Neuron (in vitro differentiated cells): ENCODE results near the gene RMND5B.

Source experiments
- H2AFZ ChIP-seq: one replicate; pipeline ENCODE4 v1.6.1; 2013; ENCODE audit warnings: low read depth, mild to moderate bottlenecking, inconsistent platforms, low read length, moderate library complexity
- H3K27me3 ChIP-seq: one replicate; pipeline ENCODE4 v1.6.1; 2013; ENCODE audit warnings: low read length; ENCODE audit not compliant: insufficient read depth
- H3K36me3 ChIP-seq: one replicate; pipeline ENCODE4 v1.6.1; 2013; ENCODE audit warnings: low read length; ENCODE audit not compliant: insufficient read depth
- H3K4me1 ChIP-seq: one replicate; pipeline ENCODE4 v1.6.1; 2013; ENCODE audit warnings: low read length; ENCODE audit not compliant: insufficient read depth
- H3K4me3 ChIP-seq: 2 replicates; pipeline ENCODE4 v1.5.1; 2013; ENCODE audit warnings: mild to moderate bottlenecking, low read length, moderate library complexity
- H3K9me3 ChIP-seq: one replicate; pipeline ENCODE4 v1.6.1; 2013; ENCODE audit warnings: low read length

The RMND5B gene

DNA sequence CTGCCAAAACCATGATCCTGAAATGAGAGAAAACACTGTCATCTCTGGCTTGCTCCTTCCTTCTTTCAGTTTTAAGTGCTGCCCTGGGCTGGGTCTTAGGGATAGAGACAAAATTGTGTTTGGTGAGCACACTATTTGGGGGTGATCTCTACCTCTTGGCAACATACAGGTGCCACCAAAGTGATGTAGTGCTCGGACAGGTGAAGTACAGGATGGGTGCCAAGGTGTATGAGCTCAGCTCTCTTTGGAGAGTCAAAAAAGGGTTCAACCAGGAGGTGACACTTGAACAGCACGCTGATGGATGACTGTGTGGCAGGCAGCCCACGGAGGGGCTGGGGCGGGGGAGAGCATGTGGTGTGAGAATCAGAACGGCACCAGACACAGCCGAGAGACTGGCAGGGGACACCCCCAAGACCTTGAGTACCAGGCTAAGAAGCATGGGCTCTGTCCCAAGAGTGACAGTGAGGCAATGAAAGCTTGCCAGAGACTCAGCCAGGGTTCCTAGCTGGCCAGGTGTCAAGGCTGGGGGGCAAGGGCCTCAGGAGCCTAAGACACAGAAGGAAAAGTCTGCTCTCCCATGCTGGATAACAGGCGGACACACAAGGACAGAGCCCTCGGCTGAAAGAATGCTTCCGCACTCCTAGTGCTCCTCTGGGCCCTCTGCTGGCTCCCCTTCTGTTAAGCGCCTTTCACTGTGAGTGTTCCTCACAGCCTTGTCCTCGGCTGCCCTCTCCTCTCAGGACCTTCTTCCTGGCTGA is 20.3 kb downstream of the RMND5B start:
- H3K4me1 ChIP-seq: peaks cover 9% of the 10 kb centered on the region
- H3K4me3 ChIP-seq: no peak overlapping the region
- H3K9me3 ChIP-seq: no peaks in the 10 kb centered on the region
- H2AFZ ChIP-seq: no peak overlapping the region
- H3K27me3 ChIP-seq: no peaks in the 10 kb centered on the region
- peaks cover 54% of the 10 kb centered on the region for H3K36me3 ChIP-seq

GRCh38 chr5:178152491-178153444 is 22.0 kb downstream of the RMND5B start:
- H3K9me3 ChIP-seq: no peaks in the 10 kb centered on the region
- peak overlapping the region; percentile 64 for H2AFZ ChIP-seq
- no peaks in the 10 kb centered on the region for H3K27me3 ChIP-seq
- peaks cover 9% of the 10 kb centered on the region for H3K4me1 ChIP-seq
- peak overlapping the region; percentile 93 for H3K4me3 ChIP-seq
- H3K36me3 ChIP-seq: peaks cover 40% of the 10 kb centered on the region

GRCh38 chr5:178153530-178154340 is 22.9 kb downstream of the RMND5B start, which contains the start of gene NHP2:
NHP2 (minus strand) TSS chr5:178153885; CDS start chr5:178153817, 68 bp downstream.
- Histone ChIP-seq H3K4me1 (peaks cover 9% of the 10 kb centered on the region), H2AFZ (peak within 1 kb of the TSS; percentile 64), H3K9me3 (no peaks in the 10 kb centered on the region), H3K36me3 (peaks cover 30% of the 10 kb centered on the region), H3K27me3 (no peaks in the 10 kb centered on the region), H3K4me3 (peak within 1 kb of the TSS; percentile 93)

DNA sequence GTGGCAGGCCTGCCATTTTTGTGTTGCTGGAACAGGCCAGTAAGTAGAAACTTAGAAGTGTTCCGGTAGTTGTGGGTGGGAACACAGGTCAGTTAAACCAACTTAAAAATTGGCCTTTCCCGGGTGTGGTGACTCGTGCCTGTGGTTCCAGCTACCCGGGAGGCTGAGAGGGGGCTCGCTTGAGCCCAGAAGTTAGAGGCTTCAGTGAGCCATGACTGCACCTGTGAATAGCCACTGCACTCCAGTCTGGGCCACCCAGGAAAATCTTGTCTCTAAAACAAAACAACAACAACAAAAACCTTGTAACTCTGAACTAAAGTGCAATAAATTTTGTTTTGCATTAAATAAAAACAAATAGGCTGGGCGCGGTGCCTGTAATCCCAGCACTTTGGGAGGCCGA is 24.3 kb downstream of the RMND5B start:
- Histone ChIP-seq H3K36me3 (peaks cover 17% of the 10 kb centered on the region), H3K4me1 (peaks cover 9% of the 10 kb centered on the region), H3K9me3 (no peaks in the 10 kb centered on the region), H2AFZ (no peak overlapping the region), H3K27me3 (no peaks in the 10 kb centered on the region), H3K4me3 (no peak overlapping the region)

DNA sequence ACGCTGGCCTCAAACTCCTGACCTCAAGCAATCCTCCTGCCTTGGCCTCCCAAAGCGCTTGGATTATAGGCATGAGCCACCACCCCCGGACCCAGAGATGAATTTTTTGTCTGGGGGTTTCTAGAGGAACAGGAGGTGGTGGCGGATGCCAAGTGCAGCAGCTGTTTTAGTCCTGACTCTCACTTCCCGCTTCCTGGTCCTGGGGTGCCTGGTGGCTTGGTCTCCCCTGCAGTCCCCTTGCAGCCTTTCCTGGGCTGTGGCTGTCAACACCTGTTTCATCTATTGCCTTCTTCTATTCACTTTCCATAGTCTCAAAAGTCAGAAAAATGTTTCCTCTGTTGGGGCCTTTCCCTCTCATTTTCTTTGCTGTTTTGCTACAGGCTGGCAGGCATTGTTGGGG is 29.4 kb downstream of the RMND5B start:
- no peaks in the 10 kb centered on the region for H3K9me3 ChIP-seq
- H3K36me3 ChIP-seq: no peaks in the 10 kb centered on the region
- no peak overlapping the region for H3K4me3 ChIP-seq
- H2AFZ ChIP-seq: no peak overlapping the region
- H3K27me3 ChIP-seq: no peaks in the 10 kb centered on the region
- peaks cover 5% of the 10 kb centered on the region for H3K4me1 ChIP-seq

DNA sequence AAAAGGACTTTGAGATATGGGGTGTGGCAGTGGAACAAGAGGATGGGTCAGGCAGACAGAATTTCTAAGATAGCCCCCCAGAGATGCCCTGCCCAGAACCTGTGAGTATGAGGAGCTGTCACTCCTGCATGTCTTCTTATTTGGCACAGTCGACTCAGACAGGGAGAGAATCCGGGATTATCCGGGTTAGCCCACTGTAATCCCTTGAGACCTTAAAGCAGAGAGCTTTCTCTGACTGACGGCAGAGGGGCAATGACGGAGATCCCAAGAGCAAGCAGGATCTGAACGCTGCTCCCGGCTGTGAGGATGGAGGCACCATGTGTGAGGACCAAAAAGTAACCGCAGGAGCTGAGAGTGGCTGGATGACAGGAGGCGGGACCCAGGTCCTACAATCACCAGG is 31.7 kb downstream of the RMND5B start:
- H3K27me3 ChIP-seq: no peaks in the 10 kb centered on the region
- no peak overlapping the region for H3K4me3 ChIP-seq
- H3K9me3 ChIP-seq: no peaks in the 10 kb centered on the region
- no peaks in the 10 kb centered on the region for H3K36me3 ChIP-seq
- peaks cover 5% of the 10 kb centered on the region for H3K4me1 ChIP-seq
- H2AFZ ChIP-seq: no peak overlapping the region

DNA sequence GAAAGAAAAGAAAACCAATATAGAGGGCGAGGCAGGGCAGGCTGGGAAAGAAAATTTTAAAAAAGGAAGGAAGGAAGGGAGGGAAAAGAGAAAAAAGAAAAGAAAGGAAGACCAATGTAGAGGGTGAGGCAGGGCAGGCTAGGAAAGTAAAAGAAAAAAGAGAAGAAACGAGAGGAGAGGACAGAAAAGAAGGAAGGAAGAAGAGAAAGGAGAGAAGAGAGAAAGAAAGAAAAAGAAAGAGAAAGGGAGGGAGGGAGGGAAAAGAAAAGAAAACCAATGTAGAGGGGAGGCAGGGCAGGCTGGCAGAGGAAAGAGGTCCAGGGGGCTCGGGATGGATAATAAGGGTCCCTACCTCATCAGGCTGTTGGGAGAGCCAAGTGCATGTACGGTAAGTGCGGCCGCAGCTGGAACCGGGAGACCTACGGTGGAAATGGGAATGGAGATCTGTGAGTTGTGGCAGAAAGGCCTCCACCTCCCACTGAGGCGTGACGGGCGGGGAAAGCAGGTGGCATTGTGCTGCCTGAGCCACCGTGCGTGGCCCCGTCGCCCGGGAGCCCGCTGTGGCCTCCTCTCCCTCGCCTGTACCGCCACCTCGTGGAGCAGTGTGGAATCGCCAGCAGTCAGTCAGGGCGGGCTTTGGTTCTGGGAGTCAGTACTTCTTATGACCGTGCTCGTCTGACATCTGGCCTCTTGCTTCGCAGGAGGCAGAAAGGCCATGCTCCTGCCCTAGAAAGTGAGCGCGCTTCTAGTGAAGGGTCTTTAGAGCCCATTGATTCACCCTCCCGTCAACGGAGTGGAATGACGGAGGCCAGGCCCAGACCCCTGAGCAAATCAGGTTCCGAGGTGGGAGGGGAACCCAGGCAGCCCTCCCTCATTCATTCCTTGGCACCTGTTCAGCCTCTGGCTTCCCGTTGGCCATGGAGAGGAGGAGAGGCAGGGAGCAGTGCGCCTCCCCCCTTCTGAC is 33.2 kb downstream of the RMND5B start:
- H3K4me3 ChIP-seq: peak overlapping the region; percentile 26
- H3K4me1 ChIP-seq: peaks cover 5% of the 10 kb centered on the region
- no peaks in the 10 kb centered on the region for H3K9me3 ChIP-seq
- H3K27me3 ChIP-seq: no peaks in the 10 kb centered on the region
- peak overlapping the region; percentile 71 for H2AFZ ChIP-seq
- no peaks in the 10 kb centered on the region for H3K36me3 ChIP-seq

DNA sequence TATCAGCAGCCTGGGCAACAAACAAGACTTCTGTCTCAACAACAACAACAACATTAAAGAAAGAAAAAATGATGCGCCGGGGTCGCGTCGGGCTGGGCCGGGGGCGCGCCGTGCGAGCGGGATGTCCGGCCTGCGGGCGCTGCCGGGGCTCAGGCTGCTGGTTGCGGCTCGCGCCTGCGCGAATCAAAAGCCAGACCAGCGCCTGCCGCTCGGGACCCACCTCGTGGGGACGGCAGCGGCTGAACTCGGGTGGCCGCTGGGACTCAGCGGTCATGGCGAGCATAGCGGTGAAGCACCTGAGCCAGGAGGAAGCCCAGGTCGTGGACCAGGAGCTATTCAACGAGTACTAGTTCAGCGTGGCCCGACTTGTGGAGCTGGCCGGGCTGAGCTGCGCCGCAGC is 34.8 kb downstream of the RMND5B start:
- no peaks in the 10 kb centered on the region for H3K9me3 ChIP-seq
- H3K36me3 ChIP-seq: no peaks in the 10 kb centered on the region
- H3K27me3 ChIP-seq: no peaks in the 10 kb centered on the region
- no peak overlapping the region for H2AFZ ChIP-seq
- H3K4me3 ChIP-seq: no peak overlapping the region
- H3K4me1 ChIP-seq: peaks cover 5% of the 10 kb centered on the region

DNA sequence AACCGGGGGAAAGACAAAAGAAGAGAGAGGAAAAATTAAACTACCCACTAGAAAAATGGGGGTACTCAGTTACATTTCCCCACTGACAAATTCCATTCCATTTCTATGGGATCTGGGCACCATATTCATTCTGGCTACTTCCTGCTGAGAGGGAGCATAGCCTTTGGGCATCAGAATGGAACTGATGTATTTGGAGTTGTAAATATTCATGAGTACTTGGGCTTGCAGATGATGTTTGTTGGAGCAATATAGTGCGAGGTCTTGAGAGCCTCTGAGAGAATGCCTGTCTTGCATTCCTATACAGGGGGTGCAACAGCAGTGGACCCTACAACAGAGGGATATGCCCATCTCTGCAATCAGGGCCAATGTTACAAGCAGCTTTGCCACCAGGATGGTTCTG is 39.6 kb downstream of the RMND5B start:
- Histone ChIP-seq H3K4me3 (no peak overlapping the region), H3K27me3 (no peaks in the 10 kb centered on the region), H3K9me3 (no peaks in the 10 kb centered on the region), H2AFZ (no peak overlapping the region), H3K36me3 (no peaks in the 10 kb centered on the region), H3K4me1 (peaks cover 3% of the 10 kb centered on the region)

- Histone ChIP-seq H3K36me3 (no peaks in the 10 kb centered on the region), H2AFZ (no peak overlapping the region), H3K4me3 (no peak overlapping the region), H3K27me3 (no peaks in the 10 kb centered on the region), H3K9me3 (no peaks in the 10 kb centered on the region), H3K4me1 (peaks cover 3% of the 10 kb centered on the region)
These were observed 43.6 kb downstream of the RMND5B start for GRCh38 chr5:178174456-178174855.

GRCh38 chr5:178176791-178177190 is 46.0 kb downstream of the RMND5B start:
- no peak overlapping the region for H2AFZ ChIP-seq

DNA sequence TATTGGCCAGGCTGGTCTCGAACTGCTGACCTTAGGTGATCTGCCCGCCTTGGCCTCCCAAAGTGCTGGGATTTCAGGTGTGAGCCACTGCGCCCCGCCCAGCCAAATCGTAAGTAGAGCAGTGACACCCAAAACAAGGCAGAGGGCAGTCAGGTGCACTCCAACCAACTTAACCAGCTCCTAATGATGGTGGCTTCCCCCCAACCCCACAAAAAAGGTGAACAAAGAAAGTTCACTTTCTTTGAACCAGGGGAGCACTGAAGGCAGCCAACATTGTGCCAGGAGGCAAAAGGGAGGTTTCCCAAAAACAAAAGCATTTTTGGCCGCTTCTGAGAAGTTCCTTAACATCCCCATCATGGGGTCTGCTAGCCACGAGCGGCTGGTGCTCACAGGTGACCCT is 46.8 kb downstream of the RMND5B start:
- Histone ChIP-seq H3K4me1 (no peaks in the 10 kb centered on the region), H3K36me3 (no peaks in the 10 kb centered on the region), H3K4me3 (no peak overlapping the region), H3K27me3 (no peaks in the 10 kb centered on the region), H2AFZ (no peak overlapping the region), H3K9me3 (no peaks in the 10 kb centered on the region)

More at GRCh38 chr5:178176791-178177190, 46.0 kb downstream of the RMND5B start:
- Histone ChIP-seq H3K9me3 (no peaks in the 10 kb centered on the region), H3K27me3 (no peaks in the 10 kb centered on the region), H3K4me3 (no peak overlapping the region), H3K4me1 (no peaks in the 10 kb centered on the region), H3K36me3 (no peaks in the 10 kb centered on the region)
